ENCODE data around the gene AXIN2.

Gene AXIN2

GRCh38 chr17:65544672-65545071 lies 16.8 kb downstream of the AXIN2 start:
- TF ChIP-seq, protein P1, sequence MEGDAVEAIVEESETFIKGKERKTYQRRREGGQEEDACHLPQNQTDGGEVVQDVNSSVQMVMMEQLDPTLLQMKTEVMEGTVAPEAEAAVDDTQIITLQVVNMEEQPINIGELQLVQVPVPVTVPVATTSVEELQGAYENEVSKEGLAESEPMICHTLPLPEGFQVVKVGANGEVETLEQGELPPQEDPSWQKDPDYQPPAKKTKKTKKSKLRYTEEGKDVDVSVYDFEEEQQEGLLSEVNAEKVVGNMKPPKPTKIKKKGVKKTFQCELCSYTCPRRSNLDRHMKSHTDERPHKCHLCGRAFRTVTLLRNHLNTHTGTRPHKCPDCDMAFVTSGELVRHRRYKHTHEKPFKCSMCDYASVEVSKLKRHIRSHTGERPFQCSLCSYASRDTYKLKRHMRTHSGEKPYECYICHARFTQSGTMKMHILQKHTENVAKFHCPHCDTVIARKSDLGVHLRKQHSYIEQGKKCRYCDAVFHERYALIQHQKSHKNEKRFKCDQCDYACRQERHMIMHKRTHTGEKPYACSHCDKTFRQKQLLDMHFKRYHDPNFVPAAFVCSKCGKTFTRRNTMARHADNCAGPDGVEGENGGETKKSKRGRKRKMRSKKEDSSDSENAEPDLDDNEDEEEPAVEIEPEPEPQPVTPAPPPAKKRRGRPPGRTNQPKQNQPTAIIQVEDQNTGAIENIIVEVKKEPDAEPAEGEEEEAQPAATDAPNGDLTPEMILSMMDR (IDR thresholded peaks at IDR 0.05; ENCODE audit: unreplicated experiment in 3 of 3): no peak
- H3K27ac Mint-ChIP-seq: peak overlapping the region; percentile 36 to 89 (median 55)
- H3K9me3 Mint-ChIP-seq: no peaks in the 10 kb centered on the region
- no peak overlapping the region for H3K4me3 Mint-ChIP-seq
- H3K36me3 Mint-ChIP-seq (ENCODE audit: low read depth): peaks cover 82% of the 10 kb centered on the region
- no peaks in the 10 kb centered on the region for H3K27me3 Mint-ChIP-seq (ENCODE audit: low read depth)
- peaks cover 75% of the 10 kb centered on the region for H3K4me1 Mint-ChIP-seq

GRCh38 chr17:65542610-65543009 lies 18.8 kb downstream of the AXIN2 start:
- H3K4me3 Mint-ChIP-seq: no peak overlapping the region
- H3K27ac Mint-ChIP-seq: no peak overlapping the region
- TF ChIP-seq, protein P1 (IDR thresholded peaks at IDR 0.05; ENCODE audit: unreplicated experiment in 3 of 3): no peak
- H3K36me3 Mint-ChIP-seq (ENCODE audit: low read depth): peaks cover 81% of the 10 kb centered on the region
- H3K27me3 Mint-ChIP-seq (ENCODE audit: low read depth): no peaks in the 10 kb centered on the region
- H3K9me3 Mint-ChIP-seq: no peaks in the 10 kb centered on the region
- peaks cover 69% of the 10 kb centered on the region for H3K4me1 Mint-ChIP-seq

- H3K27ac Mint-ChIP-seq: no peak overlapping the region
- H3K9me3 Mint-ChIP-seq: no peaks in the 10 kb centered on the region
Observed at GRCh38 chr17:65542067-65542466, 19.4 kb downstream of the AXIN2 start.

GRCh38 chr17:65541453-65541852 lies 20.0 kb downstream of the AXIN2 start:
- no peaks in the 10 kb centered on the region for H3K27me3 Mint-ChIP-seq (ENCODE audit: low read depth)
- no peak overlapping the region for H3K4me3 Mint-ChIP-seq
- peaks cover 77% of the 10 kb centered on the region for H3K36me3 Mint-ChIP-seq (ENCODE audit: low read depth)
- TF ChIP-seq, protein P1 (IDR thresholded peaks at IDR 0.05; ENCODE audit: unreplicated experiment in 3 of 3): no peak
- peak overlapping the region in 2 of 3 experiments; percentile 10 to 31 for H3K27ac Mint-ChIP-seq
- H3K4me1 Mint-ChIP-seq: peaks cover 60% of the 10 kb centered on the region
- no peaks in the 10 kb centered on the region for H3K9me3 Mint-ChIP-seq

More at GRCh38 chr17:65542067-65542466, 19.4 kb downstream of the AXIN2 start:
- Mint-ChIP-seq H3K27me3 (ENCODE audit: low read depth) (no peaks in the 10 kb centered on the region), H3K36me3 (ENCODE audit: low read depth) (peaks cover 79% of the 10 kb centered on the region), H3K4me1 (peaks cover 64% of the 10 kb centered on the region), H3K4me3 (no peak overlapping the region)
- TF ChIP-seq, protein P1 (IDR thresholded peaks at IDR 0.05; ENCODE audit: unreplicated experiment in 3 of 3): no peak

DNA sequence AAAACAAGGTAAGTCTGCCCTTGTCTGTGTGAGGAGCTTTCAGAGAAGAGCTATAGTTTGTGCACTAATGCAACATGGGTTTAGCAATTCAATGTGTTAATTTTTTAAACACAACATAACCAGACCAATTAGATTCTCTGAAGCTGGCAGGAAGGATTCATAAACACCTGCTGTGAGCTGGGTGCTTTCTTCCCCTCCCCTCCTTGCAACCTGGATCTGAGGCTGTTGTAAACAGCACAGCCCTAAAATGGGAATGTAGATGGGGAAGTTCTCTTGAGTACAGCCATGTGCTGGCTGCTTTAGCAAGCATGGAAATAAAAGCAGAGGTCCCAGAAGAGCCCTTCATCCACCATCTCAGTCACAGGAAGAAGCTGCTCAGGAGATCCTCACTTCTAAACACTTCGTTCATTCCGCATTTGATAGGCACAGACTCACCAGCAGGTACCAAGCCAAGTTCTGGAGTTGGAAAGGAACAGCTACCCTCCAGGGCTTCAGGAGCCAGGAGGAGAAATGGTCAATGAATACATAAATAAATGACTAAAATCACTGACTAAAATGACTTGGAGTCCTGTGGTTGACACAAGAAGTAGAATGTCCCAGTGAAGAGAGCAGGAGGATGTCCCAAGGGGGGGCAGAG lies 21.7 kb downstream of the AXIN2 start:
- peaks cover 64% of the 10 kb centered on the region for H3K4me1 Mint-ChIP-seq
- peaks cover 85% of the 10 kb centered on the region for H3K36me3 Mint-ChIP-seq (ENCODE audit: low read depth)
- H3K4me3 Mint-ChIP-seq: no peak overlapping the region
- H3K27ac Mint-ChIP-seq: peak overlapping the region; percentile 73 to 95 (median 94)
- TF ChIP-seq, protein P1 (IDR thresholded peaks at IDR 0.05; ENCODE audit: unreplicated experiment in 3 of 3): no peak
- no peaks in the 10 kb centered on the region for H3K9me3 Mint-ChIP-seq
- H3K27me3 Mint-ChIP-seq (ENCODE audit: low read depth): no peaks in the 10 kb centered on the region

Data from nephron (organoid).